Activated B cell treated with CpG ODN at 0.5 μM for 24 hours (primary cell): ENCODE results near the gene CADM3. TPM values are rescaled to one million over a fixed set of nuclear protein-coding genes. Genes with fewer than 3 reads are reported as not detected.

Experiments
- ATAC-seq: fragments of 200-7000 bp; cut with Tn5 transposase; one replicate; pipeline ENCODE4 v1.10.0; 2021; ENCODE audit warnings: low read depth, mild to moderate bottlenecking, moderate library complexity
- CTCF ChIA-PET: fragments of 350-600 bp; sonication (Branson Sonifier 250); formaldehyde crosslinking; loops from one replicate; lab custom pipeline; 2021; ENCODE audit warnings: antibody characterized with exemption; lab: Charles Lee
- POLR2A ChIA-PET: fragments of 350-600 bp; sonication (Branson Sonifier 250); formaldehyde crosslinking; loops from one replicate; lab custom pipeline; 2021; ENCODE audit warnings: antibody characterized with exemption; lab: Charles Lee
- DNase-seq: peaks from one replicate; pipeline ENCODE4 v3.0.0; 2022
- H3K27ac Mint-ChIP-seq: one replicate; pipeline ENCODE4 v1.8.0; 2020; ENCODE audit warnings: mixed read lengths
- H3K27me3 Mint-ChIP-seq: one replicate; pipeline ENCODE4 v1.8.0; 2021; ENCODE audit warnings: mixed read lengths
- H3K36me3 Mint-ChIP-seq: one replicate; pipeline ENCODE4 v1.8.0; 2021; ENCODE audit warnings: low read depth, mixed read lengths
- H3K4me1 Mint-ChIP-seq: one replicate; pipeline ENCODE4 v1.8.0; 2021; ENCODE audit warnings: mixed read lengths
- H3K4me3 Mint-ChIP-seq: one replicate; pipeline ENCODE4 v1.8.0; 2020; ENCODE audit warnings: mild to moderate bottlenecking, mixed read lengths
- H3K9me3 Mint-ChIP-seq: one replicate; pipeline ENCODE4 v1.8.0; 2020; ENCODE audit warnings: mixed read lengths
- CTCF ChIP-seq: fragments of 200-600 bp; IDR thresholded peaks from one replicate; pipeline ENCODE4 v1.8.0; 2022; ENCODE audit warnings: antibody characterized with exemption, mild to moderate bottlenecking
- intact Hi-C: fragments of 100-400 bp; cut with micrococcal nuclease; formaldehyde crosslinking; loops from one replicate; pipeline ENCODE4 v1.15.1; 2024
- total RNA-seq: library from RNA; stranded (reverse); gene quantifications from 2 replicates; pipeline ENCODE4 v1.2.3, GENCODE V29; 2022

CADM3 gene
- total RNA-seq, result 0.37 and 0.84 TPM in 2 replicates

GRCh38 chr1:159171254-159171687, at the start of gene CADM3:
TSS of gene CADM3 (plus strand) at chr1:159171615. CDS start at chr1:159171766, 151 bp downstream.
- TF ChIP-seq CTCF, result no peak
- Mint-ChIP-seq H3K27ac (no peak within 1 kb of the TSS), H3K9me3 (no peaks in the 10 kb centered on the region), H3K36me3 (peaks cover 3% of the 10 kb centered on the region), H3K4me3 (peak within 1 kb of the TSS; percentile 61), H3K27me3 (peaks cover 29% of the 10 kb centered on the region), H3K4me1 (peaks cover 18% of the 10 kb centered on the region)
- ChIA-PET POLR2A (no interaction called here), CTCF (no interaction called here)
- intact Hi-C loops, result no loop called here
- ATAC-seq (no peak), DNase-seq (no peak)

GRCh38 chr1:159122005-159122621, 49.3 kb upstream of the CADM3 start:
- H3K27me3 Mint-ChIP-seq, result no peaks in the 10 kb centered on the region
- CTCF ChIA-PET, result no interaction called here
- H3K4me1 Mint-ChIP-seq, result no peaks in the 10 kb centered on the region
- H3K9me3 Mint-ChIP-seq, result no peaks in the 10 kb centered on the region
- peaks cover 12% of the 10 kb centered on the region for H3K36me3 Mint-ChIP-seq
- H3K27ac Mint-ChIP-seq, result no peak overlapping the region
- POLR2A ChIA-PET, result interaction anchor here (0.5 kb wide), 1 partner anchor 10 kb away, joined by 3 read pairs; no protein-coding TSS in a partner anchor
- no peak for TF ChIP-seq CTCF
- intact Hi-C loops, result no loop called here
- peak; percentile 25 for ATAC-seq
- no peak for DNase-seq
- no peak overlapping the region for H3K4me3 Mint-ChIP-seq

GRCh38 chr1:159123587-159123986, 47.8 kb upstream of the CADM3 start:
- ChIA-PET CTCF (interaction anchor here (0.8 kb wide), 1 partner anchor 9 kb away, joined by 3 read pairs; no protein-coding TSS in a partner anchor), POLR2A (no interaction called here)
- H3K9me3 Mint-ChIP-seq, result no peaks in the 10 kb centered on the region
- H3K36me3 Mint-ChIP-seq, result peaks cover 12% of the 10 kb centered on the region
- ATAC-seq (no peak), DNase-seq (no peak)
- no peaks in the 10 kb centered on the region for H3K27me3 Mint-ChIP-seq
- intact Hi-C loops, result no loop called here
- TF ChIP-seq CTCF, result no peak
- no peak overlapping the region for H3K27ac Mint-ChIP-seq
- no peaks in the 10 kb centered on the region for H3K4me1 Mint-ChIP-seq
- H3K4me3 Mint-ChIP-seq, result no peak overlapping the region

- Mint-ChIP-seq H3K36me3 (no peaks in the 10 kb centered on the region), H3K4me3 (no peak overlapping the region), H3K9me3 (no peaks in the 10 kb centered on the region), H3K27ac (no peak overlapping the region), H3K27me3 (no peaks in the 10 kb centered on the region), H3K4me1 (peaks cover 2% of the 10 kb centered on the region)
- DNase-seq, result peak; percentile 53
- POLR2A ChIA-PET, result interaction anchor here (0.6 to 0.7 kb wide), 3 partner anchors 11 to 77 kb away, joined by 3 to 11 read pairs (median 4); no protein-coding TSS in a partner anchor
- ATAC-seq, result peak; percentile 61
- CTCF ChIA-PET, result interaction anchor here (0.6 to 7.8 kb wide), 17 partner anchors 9 to 875 kb away, joined by 3 to 99 read pairs (median 4); no protein-coding TSS in a partner anchor
- no peak for TF ChIP-seq CTCF
- intact Hi-C loops, result loop anchor here (1.0 to 5.0 kb wide), 4 partner anchors 66 to 874 kb away; no protein-coding TSS in a partner anchor
Observed at GRCh38 chr1:159132271-159132881, 39.0 kb upstream of the CADM3 start.

- CTCF ChIA-PET, result interaction anchor here (1.0 kb wide), 1 partner anchor 74 kb away, joined by 3 read pairs; no protein-coding TSS in a partner anchor
- no peaks in the 10 kb centered on the region for H3K4me1 Mint-ChIP-seq
- H3K9me3 Mint-ChIP-seq, result no peaks in the 10 kb centered on the region
- no peak for ATAC-seq
- H3K27ac Mint-ChIP-seq, result no peak overlapping the region
- POLR2A ChIA-PET, result no interaction called here
- intact Hi-C loops, result no loop called here
- no peaks in the 10 kb centered on the region for H3K36me3 Mint-ChIP-seq
- no peak for TF ChIP-seq CTCF
- no peak overlapping the region for H3K4me3 Mint-ChIP-seq
- no peak for DNase-seq
- no peaks in the 10 kb centered on the region for H3K27me3 Mint-ChIP-seq
Observed at GRCh38 chr1:159140474-159140873, 30.9 kb upstream of the CADM3 start.
